ENCODE data around the gene SLC66A2. TPM values are rescaled to one million over a fixed set of nuclear protein-coding genes. Genes with fewer than 3 reads are reported as not detected.
"Not testable (repeated sequence)": the region's sequence is repeated elsewhere in the genome, so short reads cannot be mapped to it uniquely, and the experiment has no call there.

The SLC66A2 gene
- total RNA-seq, 1 donor from 2014 or later, result 29.0 TPM

DNA sequence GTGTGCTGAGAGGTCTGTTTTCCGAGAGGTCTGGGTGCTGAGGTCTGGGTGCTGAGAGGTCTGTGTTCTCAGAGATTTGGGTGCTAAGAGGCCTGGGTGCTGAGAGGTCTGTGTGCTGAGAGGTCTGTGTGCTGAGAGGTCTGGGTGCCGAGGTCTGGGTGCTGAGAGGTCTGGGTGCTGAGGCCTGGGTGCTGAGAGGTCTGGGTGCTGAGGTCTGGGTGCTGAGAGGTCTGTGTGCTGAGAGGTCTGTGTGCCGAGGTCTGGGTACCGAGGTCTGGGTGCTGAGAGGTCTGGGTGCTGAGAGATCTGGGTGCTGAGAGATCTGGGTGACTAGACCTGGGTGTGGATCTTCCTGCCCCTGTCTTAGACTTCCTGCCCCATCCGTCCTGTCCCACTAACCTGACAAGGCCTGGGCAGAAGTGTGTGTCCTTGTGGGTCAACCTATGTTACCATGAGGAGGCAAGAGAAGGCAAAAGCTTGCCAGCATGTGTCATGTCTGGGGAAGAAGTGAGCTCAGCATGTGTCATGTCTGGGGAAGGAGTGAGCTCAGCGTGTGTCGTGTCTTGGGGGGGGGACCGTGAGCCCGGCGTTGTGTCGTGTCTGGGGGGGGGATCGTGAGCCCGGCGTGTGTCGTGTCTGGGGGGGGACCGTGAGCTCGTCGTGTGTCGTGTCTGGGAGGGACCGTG, 84.4 kb downstream of the SLC66A2 start:
- DNase-seq, result no peak

- not testable (repeated sequence) for DNase-seq
Observed at GRCh38 chr18:79865951-79866350, 85.5 kb downstream of the SLC66A2 start.

DNA sequence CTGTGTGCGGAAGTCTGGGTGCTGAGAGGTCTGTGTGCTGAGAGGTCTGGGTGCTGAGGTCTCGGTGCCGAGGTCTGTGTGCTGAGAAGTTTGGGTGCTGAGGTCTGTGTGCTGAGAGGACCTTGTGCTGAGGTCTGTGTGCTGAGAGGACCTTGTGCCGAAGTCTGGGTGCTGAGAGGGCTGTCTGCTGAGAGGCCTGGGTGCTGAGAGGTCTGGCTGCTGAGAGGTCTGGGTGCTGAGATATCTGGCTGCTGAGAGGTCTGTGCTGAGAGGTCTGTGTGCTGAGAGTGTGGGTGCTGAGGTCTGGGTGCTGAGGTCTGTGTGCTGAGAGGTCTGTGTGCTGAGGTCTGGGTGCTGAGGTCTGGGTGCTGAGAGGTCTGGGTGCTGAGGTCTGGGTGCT, 86.5 kb downstream of the SLC66A2 start:
- not testable (repeated sequence) for DNase-seq

- no peak for DNase-seq
Observed at GRCh38 chr18:79864006-79864725, 87.3 kb downstream of the SLC66A2 start.

- DNase-seq, result no peak
Observed at GRCh38 chr18:79863161-79864005, 88.1 kb downstream of the SLC66A2 start.

DNA sequence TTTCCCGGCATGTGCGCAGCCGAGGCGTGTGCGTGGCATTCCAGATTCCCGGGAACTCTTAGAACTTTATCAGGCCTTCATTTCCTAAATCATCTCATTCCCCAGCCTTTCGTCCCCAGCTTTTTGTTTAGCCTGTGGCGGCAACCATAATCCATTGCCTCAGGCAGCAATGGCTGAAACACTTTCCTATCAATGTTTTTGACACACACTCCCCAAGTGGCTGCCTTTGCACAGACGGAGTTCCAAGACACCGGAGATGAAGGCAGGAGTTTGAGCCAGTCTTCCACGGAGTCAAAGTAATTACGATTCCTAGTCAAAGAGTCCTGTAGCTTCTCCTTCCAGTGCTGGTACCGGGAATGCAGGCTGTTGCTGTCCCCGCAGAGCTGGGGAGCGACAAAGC, 88.9 kb downstream of the SLC66A2 start:
- DNase-seq, result no peak

DNA sequence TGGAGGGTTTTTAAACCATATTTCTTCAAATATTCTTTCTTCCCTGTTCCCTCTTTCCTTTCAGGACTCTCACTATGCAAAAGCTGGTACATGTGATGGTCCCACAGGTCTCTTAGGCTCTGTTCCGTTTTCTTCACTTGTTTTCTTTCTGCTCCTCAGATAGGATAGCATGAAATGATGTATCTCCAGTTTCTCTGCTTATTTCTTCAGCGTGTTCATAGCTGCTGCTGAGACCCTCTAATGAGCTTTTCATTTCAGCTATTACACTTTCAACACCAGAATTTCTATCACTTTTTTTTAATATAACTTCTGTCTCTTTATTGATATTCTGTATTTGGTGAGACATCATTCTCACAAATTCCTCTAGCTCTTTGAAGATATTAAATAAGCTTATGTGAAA, 89.8 kb downstream of the SLC66A2 start:
- DNase-seq, result no peak

DNA sequence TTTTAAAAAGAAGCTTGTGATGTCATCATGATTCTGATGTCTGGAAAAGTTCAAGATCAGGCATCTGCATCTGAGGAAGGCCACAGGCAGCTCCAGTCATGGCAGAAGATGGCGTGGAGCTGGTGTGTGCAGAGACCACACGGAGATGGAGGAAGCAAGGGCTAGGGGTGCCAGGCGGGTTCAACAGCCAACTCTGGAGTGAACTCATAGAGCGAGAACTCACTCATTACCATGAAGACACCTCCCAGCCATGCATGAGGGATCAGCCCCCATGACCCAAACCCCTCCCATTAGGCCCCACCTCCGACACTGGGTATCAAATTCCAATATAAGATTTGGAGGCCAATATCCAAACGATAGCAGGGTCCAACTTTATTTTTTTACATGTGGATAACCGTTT, 92.1 kb downstream of the SLC66A2 start:
- DNase-seq, result no peak

DNA sequence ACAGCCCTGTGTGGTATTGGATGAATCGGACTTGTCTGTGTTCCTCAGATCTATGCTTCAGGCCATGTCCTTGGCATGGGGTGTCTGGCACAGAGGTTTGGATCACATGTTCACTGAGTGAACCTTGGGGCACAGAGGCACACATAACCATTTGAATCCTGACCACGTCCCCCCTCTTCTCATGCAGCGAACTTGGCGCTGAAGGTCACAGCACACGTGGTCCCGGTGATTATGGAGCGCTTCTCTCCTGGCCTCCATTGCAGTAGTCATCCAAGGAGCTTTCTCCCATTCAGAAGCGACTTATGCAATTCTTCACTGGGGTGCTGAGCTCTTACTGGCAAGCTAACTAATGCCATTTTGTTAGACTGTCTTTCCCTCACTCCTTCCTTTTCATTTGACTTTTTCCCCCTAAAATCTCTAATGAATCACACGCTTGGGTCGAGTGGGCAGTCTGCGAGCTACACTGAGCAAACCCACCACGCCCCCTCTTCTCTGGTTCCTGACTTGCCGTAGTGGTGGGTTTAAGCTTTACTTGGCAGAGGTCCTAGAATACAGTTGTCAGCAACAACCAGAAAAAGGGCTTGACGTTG, 94.3 kb downstream of the SLC66A2 start:
- peak; percentile 91 for DNase-seq

DNA sequence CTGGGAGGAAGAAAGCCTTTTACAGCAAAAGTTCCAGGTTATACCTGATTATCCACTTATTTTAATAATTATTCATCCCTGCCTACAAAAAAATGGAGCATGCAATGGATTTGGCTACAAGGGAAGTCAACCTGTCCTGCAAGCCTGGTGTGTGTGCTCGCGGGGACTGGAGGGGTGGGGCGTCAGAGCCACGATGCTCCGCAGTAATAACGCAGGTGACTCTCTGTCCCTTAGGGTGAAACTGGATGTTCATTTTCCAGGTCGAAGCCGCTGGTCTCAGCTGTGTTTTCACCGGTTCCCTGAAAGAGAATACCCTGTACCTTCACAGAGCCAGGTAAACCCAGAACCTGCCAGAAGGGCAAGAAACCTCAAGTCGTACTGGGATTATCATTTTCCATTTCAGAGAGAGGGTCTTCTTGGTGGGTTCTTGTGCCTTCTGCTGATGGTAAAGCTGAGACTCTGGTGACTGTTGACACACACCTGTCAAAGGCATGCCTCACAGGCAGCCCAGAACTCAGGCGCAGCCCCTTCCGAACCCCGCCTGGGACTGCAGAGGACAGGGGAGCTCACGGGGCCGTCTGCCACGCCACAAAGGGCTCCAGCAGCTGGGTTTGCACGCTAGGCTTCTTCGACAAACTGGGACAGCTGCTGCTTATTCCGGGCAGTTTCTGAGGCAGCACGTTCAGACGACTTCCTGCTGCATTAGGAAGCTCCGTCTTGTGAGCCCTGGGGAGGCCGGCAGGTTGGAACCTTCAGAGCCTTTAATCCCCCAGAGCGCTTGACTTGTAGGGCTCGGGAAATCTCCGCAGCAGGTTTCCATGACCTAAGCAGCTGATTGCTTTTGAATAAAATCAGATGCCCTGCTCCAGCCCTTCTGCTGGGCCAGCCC, 95.1 kb downstream of the SLC66A2 start:
- peak; percentile 93 for DNase-seq

GRCh38 chr18:79855147-79855933, 96.1 kb downstream of the SLC66A2 start:
- DNase-seq, result no peak

DNA sequence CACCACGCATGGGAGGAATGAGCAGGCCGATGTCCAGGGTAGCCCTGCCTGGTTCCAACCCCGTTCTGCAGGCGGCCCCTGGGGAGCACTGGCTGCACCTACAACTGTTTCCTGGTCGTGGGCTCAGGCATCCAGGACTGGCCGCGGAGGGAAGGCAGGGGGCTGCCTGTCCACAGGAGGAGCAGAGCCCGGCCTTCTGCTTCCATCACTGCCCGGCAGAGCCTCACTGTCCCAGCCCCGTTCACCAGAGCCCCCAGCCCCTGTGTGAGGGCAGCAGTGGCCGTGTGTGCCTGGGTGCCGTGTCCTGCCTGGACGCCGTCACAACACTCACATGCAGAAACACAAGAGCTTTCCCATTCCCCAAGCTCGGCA, 97.5 kb downstream of the SLC66A2 start:
- no peak for DNase-seq

DNA sequence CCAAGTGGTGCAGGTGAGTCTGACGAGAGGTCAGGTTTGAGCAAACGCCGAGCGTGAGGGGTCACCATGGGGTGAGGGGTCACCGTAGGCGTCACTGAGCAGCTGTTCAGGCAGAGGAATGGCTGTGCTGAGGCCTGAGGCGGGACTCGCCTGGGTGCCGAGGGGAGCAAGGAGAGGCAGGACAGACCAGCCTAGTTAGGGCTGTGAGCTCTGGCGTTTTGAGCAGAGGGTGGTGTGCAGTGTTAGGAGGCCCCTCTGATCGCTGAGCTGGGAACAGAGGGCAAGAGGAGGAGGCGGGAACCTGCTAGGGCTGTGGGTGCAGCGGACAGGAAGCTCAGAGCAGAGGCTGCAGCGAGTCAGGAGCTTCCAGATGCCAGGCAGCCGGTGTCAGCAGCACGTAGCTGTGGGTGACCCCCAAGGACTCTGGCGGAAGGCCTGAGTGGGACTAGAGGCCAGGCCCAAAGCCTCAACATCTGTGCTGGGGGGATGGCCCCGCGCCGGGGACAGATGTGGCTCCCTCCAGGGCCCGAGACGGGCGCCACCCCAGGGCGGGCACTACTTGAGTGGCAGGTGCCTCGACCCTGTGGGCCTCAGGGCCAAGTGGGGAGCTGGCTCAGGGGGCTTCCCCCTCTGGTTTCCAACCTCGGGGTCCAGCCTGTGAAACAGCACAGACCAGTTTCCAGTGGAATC, 98.0 kb downstream of the SLC66A2 start:
- DNase-seq, result no peak

DNA sequence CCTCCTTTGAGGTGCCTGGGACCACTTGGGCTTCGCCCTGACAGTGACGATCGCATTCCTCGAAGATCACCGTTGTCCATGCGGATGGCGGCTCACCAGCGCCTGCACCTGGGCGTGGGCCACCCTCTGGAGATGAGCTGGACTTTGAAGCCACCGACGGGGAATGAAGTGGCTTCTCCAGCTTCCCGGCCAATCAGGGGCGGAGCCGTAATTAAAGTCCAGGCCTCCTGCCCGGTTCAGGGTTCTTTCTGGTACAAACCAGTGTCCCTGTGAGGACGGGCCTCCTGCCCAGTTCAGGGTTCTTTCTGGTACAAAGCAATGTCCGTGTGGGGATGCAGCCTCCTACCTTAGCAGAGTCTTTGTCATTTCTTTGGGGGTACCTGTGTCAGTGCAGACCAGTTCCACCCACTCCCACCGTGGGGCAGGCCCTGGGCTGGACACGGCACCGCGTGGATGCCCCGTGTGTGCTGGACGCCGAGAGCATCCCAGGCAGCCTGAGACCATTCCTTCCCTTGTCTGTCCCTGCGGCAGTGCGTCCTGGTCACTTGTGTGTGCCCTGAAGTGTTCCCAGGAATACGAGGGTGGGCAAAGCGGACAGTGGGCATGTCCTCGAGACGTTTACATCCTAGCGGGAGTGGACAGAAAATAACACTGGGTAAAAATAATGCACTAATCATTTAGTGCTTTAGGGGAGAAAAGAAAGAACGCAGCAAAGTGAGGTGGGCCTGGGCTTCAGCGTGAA, 98.7 kb downstream of the SLC66A2 start:
- DNase-seq, result no peak

Other genes starting within 250 kb of the SLC66A2 start
- gene KCNG2, start 153.7 kb downstream of the SLC66A2 start, total RNA-seq, result not detected
- 2.9 TPM for gene HSBP1L1, start 13.0 kb upstream of the SLC66A2 start, total RNA-seq
- 22.9 TPM for gene TXNL4A, start 36.9 kb upstream of the SLC66A2 start, total RNA-seq
- 31.6 TPM for gene RBFA, start 82.8 kb upstream of the SLC66A2 start, total RNA-seq
- 13.8 TPM for gene ADNP2, start 157.6 kb upstream of the SLC66A2 start, total RNA-seq